ENCODE results near the gene BMERB1. TPM values are rescaled to one million over a fixed set of nuclear protein-coding genes. Genes with fewer than 3 reads are reported as not detected.
A peak's percentile ranks its signal among the peaks of the same experiment; 100 is the strongest.
"Not testable (repeated sequence)": the region's sequence is repeated elsewhere in the genome, so short reads cannot be mapped to it uniquely, and the experiment has no call there.

The BMERB1 gene
- total RNA-seq, 1 donor from 2014 or later = 15.5 TPM

DNA sequence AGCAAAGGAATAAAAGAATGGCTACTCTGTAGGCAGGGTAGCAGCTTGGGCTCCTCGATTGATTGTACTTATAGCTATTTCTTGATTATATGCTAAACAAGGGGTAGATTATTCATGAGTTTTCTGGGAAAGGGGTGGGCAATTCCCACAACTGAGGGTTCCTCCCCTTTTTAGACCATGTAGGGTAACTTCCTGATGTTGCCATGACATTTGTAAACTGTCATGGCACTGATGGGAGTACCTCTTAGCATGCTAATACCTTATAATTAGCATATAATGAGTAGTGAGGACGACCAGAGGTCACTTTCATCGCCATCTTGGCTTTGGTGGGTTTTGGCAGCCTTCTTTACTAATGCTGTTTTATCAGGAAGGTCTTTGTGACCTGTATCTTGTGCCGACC, 136.3 kb downstream of the BMERB1 start:
- not testable (repeated sequence) for DNase-seq, H3K4me3 Mint-ChIP-seq, H3K27me3 Mint-ChIP-seq, H3K27ac Mint-ChIP-seq
- Mint-ChIP-seq H3K36me3 (ENCODE audit: low read depth) (peaks cover 26% of the 10 kb centered on the region), H3K9me3 (peaks cover 10% of the 10 kb centered on the region), H3K4me1 (peaks cover 23% of the 10 kb centered on the region)
- intact Hi-C loops (cut with micrococcal nuclease) = loop anchor here (5.0 kb wide), 1 partner anchor 88 kb away; no protein-coding TSS in a partner anchor

GRCh38 chr16:15571557-15571956, 137.2 kb downstream of the BMERB1 start:
- no peak for DNase-seq
- no peak overlapping the region for H3K4me3 Mint-ChIP-seq
- H3K4me1 Mint-ChIP-seq = peaks cover 23% of the 10 kb centered on the region
- intact Hi-C loops (cut with micrococcal nuclease) = loop anchor here (5.0 kb wide), 1 partner anchor 89 kb away; no protein-coding TSS in a partner anchor
- H3K9me3 Mint-ChIP-seq = peaks cover 11% of the 10 kb centered on the region
- H3K36me3 Mint-ChIP-seq (ENCODE audit: low read depth) = peaks cover 26% of the 10 kb centered on the region
- no peaks in the 10 kb centered on the region for H3K27me3 Mint-ChIP-seq
- peak overlapping the region; percentile 85 for H3K27ac Mint-ChIP-seq

GRCh38 chr16:15572329-15573001, 138.1 kb downstream of the BMERB1 start:
- peaks cover 14% of the 10 kb centered on the region for H3K9me3 Mint-ChIP-seq
- no peak overlapping the region for H3K4me3 Mint-ChIP-seq
- peak overlapping the region; percentile 85 for H3K27ac Mint-ChIP-seq
- peaks cover 23% of the 10 kb centered on the region for H3K4me1 Mint-ChIP-seq
- no peaks in the 10 kb centered on the region for H3K27me3 Mint-ChIP-seq
- intact Hi-C loops (cut with micrococcal nuclease) = loop anchor here (1.0 to 5.0 kb wide), 3 partner anchors 19 to 90 kb away; no protein-coding TSS in a partner anchor
- H3K36me3 Mint-ChIP-seq (ENCODE audit: low read depth) = peaks cover 30% of the 10 kb centered on the region
- no peak for DNase-seq

DNA sequence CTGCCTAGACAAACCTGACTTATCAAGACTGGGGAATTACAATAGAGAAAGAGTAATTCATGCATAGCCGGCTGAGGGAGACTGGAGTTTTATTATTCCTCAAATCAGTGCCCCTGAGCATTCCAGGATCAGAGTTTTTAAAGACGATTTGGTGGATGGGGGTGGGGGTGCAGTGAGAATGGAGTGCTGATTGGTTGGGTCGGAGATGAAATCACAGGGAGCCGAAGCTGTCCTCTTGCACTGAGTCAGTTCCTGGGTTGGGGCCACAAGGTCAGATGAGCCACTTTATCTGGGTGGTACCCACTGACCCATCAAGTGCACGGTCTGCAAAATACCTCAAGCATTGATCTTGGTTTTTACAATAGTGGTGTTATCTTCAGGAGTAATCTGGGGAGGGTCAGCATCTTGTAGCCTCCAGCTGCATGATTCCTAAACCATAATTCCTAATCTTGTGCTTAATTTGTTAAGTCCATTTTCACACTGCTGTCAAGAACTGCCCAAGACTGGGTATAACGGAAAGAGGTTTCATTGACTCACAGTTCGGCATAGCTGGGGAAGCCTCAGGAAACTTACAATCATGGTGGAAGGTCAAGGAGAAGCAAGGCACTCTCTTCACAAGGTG, 139.0 kb downstream of the BMERB1 start:
- H3K9me3 Mint-ChIP-seq = peaks cover 14% of the 10 kb centered on the region
- peaks cover 23% of the 10 kb centered on the region for H3K4me1 Mint-ChIP-seq
- H3K27me3 Mint-ChIP-seq = no peaks in the 10 kb centered on the region
- peaks cover 33% of the 10 kb centered on the region for H3K36me3 Mint-ChIP-seq (ENCODE audit: low read depth)
- no peak for DNase-seq
- intact Hi-C loops (cut with micrococcal nuclease) = loop anchor here (2.0 to 5.0 kb wide), 2 partner anchors 21 to 91 kb away; no protein-coding TSS in a partner anchor
- H3K4me3 Mint-ChIP-seq = no peak overlapping the region
- peak overlapping the region; percentile 85 for H3K27ac Mint-ChIP-seq

DNA sequence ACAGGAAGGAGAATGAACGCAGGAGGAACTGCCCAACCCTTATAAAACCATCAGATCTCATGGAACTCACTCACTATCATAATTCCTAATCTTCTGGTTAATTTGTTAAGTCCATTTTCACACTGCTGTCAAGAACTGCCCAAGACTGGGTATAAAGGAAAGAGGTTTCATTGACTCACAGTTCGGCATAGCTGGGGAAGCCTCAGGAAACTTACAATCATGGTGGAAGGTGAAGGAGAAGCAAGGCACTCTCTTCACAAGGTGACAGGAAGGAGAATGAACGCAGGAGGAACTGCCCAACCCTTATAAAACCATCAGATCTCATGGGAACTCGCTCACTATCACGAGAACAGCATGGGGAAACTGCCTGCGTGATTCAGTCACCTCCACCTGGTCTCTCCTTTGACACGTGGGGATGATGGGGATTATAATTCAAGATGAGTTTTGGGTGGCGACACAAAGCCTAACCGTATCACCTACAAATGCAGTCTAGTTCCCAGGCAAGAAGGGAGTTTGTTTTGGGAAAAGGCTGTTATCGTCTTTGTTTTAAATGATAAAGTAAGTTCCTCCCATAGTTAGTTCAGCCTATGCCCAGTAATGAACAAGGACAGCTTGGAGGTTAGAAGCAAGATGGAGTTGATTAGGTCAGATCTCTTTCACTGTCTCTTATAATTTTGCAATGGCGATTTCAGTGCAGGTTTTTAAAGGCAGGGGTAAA, 139.7 kb downstream of the BMERB1 start:
- H3K36me3 Mint-ChIP-seq (ENCODE audit: low read depth) = peaks cover 32% of the 10 kb centered on the region
- intact Hi-C loops (cut with micrococcal nuclease) = loop anchor here (2.0 to 5.0 kb wide), 2 partner anchors 21 to 92 kb away; no protein-coding TSS in a partner anchor
- H3K27me3 Mint-ChIP-seq, H3K4me3 Mint-ChIP-seq, DNase-seq, H3K27ac Mint-ChIP-seq: not testable (repeated sequence)
- H3K4me1 Mint-ChIP-seq = peaks cover 23% of the 10 kb centered on the region
- peaks cover 14% of the 10 kb centered on the region for H3K9me3 Mint-ChIP-seq

DNA sequence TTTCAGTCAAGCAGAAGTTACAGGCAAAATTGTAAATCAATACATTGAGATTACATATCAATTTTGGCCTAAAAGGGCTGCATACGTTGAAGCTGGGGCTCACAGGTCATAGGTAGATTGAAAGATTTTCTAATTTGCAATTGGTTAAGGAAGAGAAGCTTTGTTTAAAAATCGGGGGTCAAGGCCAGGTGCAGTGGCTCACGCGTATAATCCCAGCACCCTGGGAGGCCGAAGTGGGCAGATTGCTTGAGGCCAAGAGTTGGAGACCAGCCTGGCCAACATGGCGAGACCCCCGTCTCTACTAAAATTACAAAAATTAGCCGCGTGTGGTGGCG, 140.2 kb downstream of the BMERB1 start:
- peaks cover 27% of the 10 kb centered on the region for H3K36me3 Mint-ChIP-seq (ENCODE audit: low read depth)
- H3K27ac Mint-ChIP-seq = no peak overlapping the region
- H3K4me1 Mint-ChIP-seq = peaks cover 23% of the 10 kb centered on the region
- peaks cover 14% of the 10 kb centered on the region for H3K9me3 Mint-ChIP-seq
- no peaks in the 10 kb centered on the region for H3K27me3 Mint-ChIP-seq
- DNase-seq = no peak
- intact Hi-C loops (cut with micrococcal nuclease) = loop anchor here (5.0 kb wide), 1 partner anchor 92 kb away; no protein-coding TSS in a partner anchor
- no peak overlapping the region for H3K4me3 Mint-ChIP-seq

GRCh38 chr16:15575293-15576049, 141.1 kb downstream of the BMERB1 start:
- Mint-ChIP-seq H3K36me3 (ENCODE audit: low read depth) (peaks cover 25% of the 10 kb centered on the region), H3K27ac (no peak overlapping the region), H3K4me1 (peaks cover 23% of the 10 kb centered on the region), H3K27me3 (no peaks in the 10 kb centered on the region), H3K4me3 (no peak overlapping the region), H3K9me3 (peaks cover 14% of the 10 kb centered on the region)
- DNase-seq = no peak
- intact Hi-C loops (cut with micrococcal nuclease) = no loop called here

DNA sequence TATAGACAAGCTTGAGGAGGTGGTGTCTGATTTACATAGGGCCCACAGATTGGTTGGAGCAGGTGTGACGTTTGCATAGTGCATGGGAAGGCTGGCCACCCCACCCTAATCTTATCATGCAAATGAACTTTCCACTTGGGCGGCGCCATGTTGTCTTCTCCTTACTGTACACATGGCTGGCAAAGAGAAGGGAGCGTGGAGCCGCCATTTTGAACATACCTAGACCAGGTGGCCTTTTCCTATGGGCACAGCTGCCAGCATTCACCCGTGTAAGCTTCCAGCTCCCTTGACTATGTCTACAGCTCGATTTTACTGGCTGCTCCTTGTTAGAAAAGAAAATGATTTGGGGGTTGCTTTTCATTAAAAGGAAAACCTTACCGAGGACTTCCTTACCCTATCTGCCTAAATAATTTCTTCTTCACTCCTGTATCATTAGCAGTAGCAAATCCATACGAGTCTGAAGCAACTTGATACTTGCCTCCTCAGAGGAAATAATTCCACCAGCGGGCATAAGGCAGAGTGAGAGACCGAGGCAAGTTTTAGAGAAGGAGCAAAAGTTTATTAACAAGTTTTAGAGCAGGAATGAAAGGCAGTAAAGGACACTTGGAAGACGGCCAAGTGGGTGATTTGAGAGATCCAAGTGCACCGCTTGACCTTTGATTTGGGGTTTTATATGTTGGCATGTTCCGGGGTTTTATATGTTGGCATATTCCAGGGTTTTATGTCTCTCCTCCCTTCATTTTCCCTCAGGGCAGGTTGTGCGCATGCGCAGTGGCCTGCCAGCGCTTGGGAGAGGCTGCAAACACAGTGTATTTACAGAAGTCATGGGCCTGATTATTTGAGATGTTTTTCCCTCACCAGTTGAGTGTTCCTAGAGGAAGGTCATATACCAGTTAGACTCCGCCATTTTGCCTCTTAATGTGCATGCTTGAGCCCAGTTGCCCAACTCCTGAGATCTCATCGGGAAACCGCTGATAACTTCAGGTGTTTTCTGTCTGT, 142.9 kb downstream of the BMERB1 start:
- intact Hi-C loops (cut with micrococcal nuclease) = no loop called here
- Mint-ChIP-seq H3K9me3 (peaks cover 14% of the 10 kb centered on the region), H3K4me1 (peaks cover 20% of the 10 kb centered on the region), H3K36me3 (ENCODE audit: low read depth) (peaks cover 30% of the 10 kb centered on the region), H3K4me3 (no peak overlapping the region), H3K27ac (no peak overlapping the region), H3K27me3 (no peaks in the 10 kb centered on the region)
- DNase-seq = no peak

DNA sequence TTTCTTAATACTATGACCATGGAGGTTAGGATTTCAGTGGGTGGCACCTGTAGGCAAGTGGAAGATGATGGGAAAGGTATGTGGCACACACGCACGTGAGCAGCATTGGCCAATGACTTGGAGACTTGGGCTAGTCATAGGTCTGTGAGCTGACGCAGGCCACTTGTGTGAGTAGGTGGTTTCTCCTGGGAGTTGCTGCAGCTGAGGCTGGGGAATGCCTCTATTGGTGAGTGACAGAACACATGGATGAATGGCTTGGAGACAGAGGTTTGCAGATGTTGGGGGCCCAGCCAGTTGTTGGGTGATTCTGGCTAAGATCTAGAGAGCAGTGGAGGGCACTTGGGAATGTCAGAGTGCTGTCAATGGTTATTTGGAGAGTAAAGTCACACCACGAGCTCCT, 144.4 kb downstream of the BMERB1 start:
- peaks cover 27% of the 10 kb centered on the region for H3K36me3 Mint-ChIP-seq (ENCODE audit: low read depth)
- H3K9me3 Mint-ChIP-seq = peaks cover 7% of the 10 kb centered on the region
- DNase-seq = no peak
- H3K27me3 Mint-ChIP-seq = no peaks in the 10 kb centered on the region
- H3K27ac Mint-ChIP-seq = no peak overlapping the region
- no peak overlapping the region for H3K4me3 Mint-ChIP-seq
- intact Hi-C loops (cut with micrococcal nuclease) = no loop called here
- peaks cover 12% of the 10 kb centered on the region for H3K4me1 Mint-ChIP-seq

GRCh38 chr16:15581127-15581815, 146.9 kb downstream of the BMERB1 start:
- no peaks in the 10 kb centered on the region for H3K27me3 Mint-ChIP-seq
- peaks cover 8% of the 10 kb centered on the region for H3K4me1 Mint-ChIP-seq
- H3K36me3 Mint-ChIP-seq (ENCODE audit: low read depth) = peaks cover 42% of the 10 kb centered on the region
- intact Hi-C loops (cut with micrococcal nuclease) = no loop called here
- no peak overlapping the region for H3K4me3 Mint-ChIP-seq
- H3K27ac Mint-ChIP-seq = no peak overlapping the region
- peaks cover 16% of the 10 kb centered on the region for H3K9me3 Mint-ChIP-seq
- no peak for DNase-seq

GRCh38 chr16:15583526-15583925, 149.1 kb downstream of the BMERB1 start:
- Mint-ChIP-seq H3K4me3 (no peak overlapping the region), H3K9me3 (peaks cover 22% of the 10 kb centered on the region), H3K27me3 (no peaks in the 10 kb centered on the region), H3K36me3 (ENCODE audit: low read depth) (peaks cover 55% of the 10 kb centered on the region), H3K27ac (no peak overlapping the region), H3K4me1 (peaks cover 8% of the 10 kb centered on the region)
- intact Hi-C loops (cut with micrococcal nuclease) = no loop called here
- DNase-seq = no peak

DNA sequence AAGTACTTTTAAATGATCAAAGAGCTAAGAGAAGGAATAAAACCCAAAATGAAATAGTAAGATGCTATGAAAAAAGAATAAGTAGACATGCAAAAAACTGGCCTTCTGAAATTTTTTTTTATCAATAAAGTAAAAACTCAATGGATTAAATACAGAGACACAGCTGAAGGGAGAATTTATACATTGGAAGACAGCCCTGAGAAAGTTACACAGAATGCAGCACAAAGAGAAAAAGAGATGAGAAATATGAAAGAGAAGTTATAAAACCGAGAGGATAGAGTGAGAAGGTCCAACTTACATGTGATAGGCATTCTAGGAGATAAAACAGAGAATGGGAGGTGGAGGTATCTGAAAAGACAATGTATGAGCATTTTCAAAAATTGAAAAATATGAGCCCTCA, 151.6 kb downstream of the BMERB1 start:
- H3K4me1 Mint-ChIP-seq = peaks cover 21% of the 10 kb centered on the region
- intact Hi-C loops (cut with micrococcal nuclease) = no loop called here
- DNase-seq = no peak
- no peaks in the 10 kb centered on the region for H3K27me3 Mint-ChIP-seq
- no peak overlapping the region for H3K4me3 Mint-ChIP-seq
- no peak overlapping the region for H3K27ac Mint-ChIP-seq
- peaks cover 22% of the 10 kb centered on the region for H3K9me3 Mint-ChIP-seq
- peaks cover 68% of the 10 kb centered on the region for H3K36me3 Mint-ChIP-seq (ENCODE audit: low read depth)
